Skin epidermis (tissue), 12 donors: ENCODE data around the gene GLIS2.

Experiments
- H3K27ac ChIP-seq, 21 experiments: fragments of 200-600 bp; sonication (generic) in 11 of 21; one replicate each; pipeline ENCODE4 v1.5.0; 2020; ENCODE audit warnings: mild to moderate bottlenecking in 3 of 21, inconsistent platforms in 2 of 21, moderate library complexity in 2 of 21
- H3K4me3 ChIP-seq, 7 experiments: fragments of 200-600 bp; sonication (generic) in 2 of 7; one replicate each; pipeline ENCODE4 v1.5.0; 2020; ENCODE audit warnings: inconsistent platforms in 2 of 7, mild to moderate bottlenecking in 2 of 7, moderate library complexity in 1 of 7

Gene GLIS2

GRCh38 chr16:4293822-4294457 is 21.9 kb upstream of the GLIS2 start:
- Histone ChIP-seq H3K4me3 (no peak overlapping the region), H3K27ac (peak overlapping the region in 6 of 21 experiments; percentile 0 to 55 (median 31))

- no peak overlapping the region for H3K27ac ChIP-seq
- H3K4me3 ChIP-seq: no peak overlapping the region
Observed at GRCh38 chr16:4295581-4295980, 20.3 kb upstream of the GLIS2 start.

DNA sequence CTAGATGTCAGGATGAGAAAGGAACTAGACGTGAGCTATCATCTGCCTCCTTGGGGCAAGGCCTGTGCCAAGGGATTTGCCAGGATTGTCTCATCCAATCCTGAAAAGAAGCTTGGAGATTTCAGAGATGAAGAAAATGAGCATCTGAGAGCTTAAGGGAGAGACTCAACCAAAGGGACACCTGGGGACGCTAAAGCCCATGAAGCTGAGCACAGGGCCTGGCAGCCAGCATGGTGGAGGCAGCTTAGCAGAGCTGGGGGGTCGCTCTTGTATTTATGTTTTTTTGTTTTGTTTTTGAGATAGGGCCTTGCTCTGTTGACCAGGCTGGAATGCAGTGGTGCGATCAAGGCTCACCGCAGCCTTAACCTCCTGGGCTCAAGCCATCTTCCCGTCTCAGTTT is 18.4 kb upstream of the GLIS2 start:
- no peak overlapping the region for H3K4me3 ChIP-seq
- no peak overlapping the region for H3K27ac ChIP-seq

DNA sequence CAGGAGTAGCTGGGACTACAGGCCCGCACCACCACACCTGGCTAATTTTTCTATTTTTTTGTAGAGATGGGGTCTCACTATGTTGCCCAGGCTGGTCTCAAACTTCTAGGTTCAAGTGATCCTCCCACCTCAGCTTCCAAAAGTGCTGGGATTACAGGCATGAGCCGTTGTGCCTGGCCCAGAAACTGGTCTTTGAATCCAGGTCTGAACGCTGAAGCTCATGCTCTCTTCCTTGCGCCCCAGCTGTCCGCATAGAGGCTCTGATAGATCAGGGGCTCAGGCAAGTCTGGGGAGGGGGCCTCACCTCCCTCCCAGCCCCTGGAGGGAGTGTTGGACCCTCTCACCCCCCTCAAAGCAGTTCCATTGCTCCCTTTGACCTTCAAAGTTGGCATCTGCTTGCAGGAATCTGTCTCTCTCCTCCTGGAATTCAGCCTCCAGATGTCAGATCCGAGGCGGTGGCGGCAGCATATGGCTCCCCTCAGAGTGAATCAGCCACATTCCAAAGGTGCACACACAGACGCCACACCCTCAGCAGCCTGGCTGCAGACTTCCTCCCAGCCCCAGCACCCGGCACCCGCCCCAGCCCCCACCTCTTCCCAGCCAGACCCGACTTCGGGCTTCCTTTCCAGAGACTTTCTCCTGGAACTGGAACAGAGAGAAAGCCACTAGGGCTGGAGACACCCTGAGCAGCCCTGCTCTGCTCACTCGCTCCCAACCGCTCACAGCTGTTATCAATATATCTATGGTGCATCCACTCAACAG is 16.9 kb upstream of the GLIS2 start:
- H3K4me3 ChIP-seq: no peak overlapping the region
- H3K27ac ChIP-seq: peak overlapping the region in 20 of 21 experiments; percentile 51 to 84 (median 72)

GRCh38 chr16:4301177-4301576 is 14.7 kb upstream of the GLIS2 start:
- H3K27ac ChIP-seq: no peak overlapping the region
- H3K4me3 ChIP-seq: no peak overlapping the region

GRCh38 chr16:4301968-4302367 is 13.9 kb upstream of the GLIS2 start:
- H3K4me3 ChIP-seq: no peak overlapping the region
- H3K27ac ChIP-seq: no peak overlapping the region

DNA sequence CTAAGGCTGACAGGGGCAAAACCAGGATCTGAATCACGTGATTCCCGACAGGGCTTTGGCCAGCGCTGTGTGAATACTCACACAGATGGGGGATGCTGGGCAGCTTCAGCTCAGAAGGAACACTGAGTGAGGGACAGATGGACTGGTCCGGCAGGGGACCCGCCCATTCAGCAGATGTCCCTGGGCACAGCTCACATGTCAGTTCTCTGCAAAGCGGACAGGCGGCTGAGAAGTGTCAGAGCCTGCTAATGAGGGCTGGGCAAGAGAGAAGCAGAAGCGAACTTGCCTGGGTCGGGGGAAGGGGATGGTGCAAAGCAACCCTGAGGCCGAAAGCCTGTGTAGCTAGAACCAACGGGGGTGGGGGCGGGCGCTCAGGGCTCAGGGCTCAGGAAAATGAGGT is 11.9 kb upstream of the GLIS2 start:
- H3K4me3 ChIP-seq: no peak overlapping the region

DNA sequence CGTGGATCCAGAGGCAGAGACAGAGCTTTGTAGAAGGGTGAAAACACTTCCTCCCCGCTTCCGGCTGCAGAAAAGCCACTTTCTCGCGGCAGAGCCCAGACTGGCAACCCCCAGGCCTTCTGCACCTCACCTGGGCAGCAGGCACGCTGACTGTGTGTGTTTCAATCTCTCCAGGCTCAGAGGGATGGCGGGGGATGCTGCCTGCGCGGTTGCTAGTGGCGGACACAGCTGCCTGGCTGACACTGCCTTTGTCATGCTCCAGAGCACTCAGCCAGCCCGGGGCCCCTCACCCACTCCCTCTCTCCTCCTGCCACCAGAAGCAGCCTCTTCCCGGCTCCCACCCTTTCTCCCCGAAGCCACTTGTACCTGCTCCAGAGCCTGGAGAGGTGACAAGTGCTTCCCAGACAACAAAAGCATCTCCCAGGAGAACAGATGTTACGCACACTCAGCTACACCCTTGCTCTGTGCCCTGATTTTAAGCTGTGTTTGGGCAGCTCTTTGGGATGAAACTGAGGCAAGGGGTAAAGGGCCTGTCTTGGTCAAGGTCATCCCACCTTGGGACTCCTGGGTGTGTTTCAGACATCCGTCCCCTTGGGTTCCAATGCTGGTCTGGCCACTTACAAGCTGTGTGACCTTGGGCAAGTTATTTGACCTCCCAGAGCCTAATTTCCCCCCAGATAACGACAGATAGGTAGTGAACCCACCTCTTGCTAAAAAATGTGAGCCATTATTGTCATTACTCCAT is 9.2 kb upstream of the GLIS2 start:
- Histone ChIP-seq H3K27ac (peak overlapping the region in 20 of 21 experiments; percentile 10 to 87 (median 69)), H3K4me3 (peak overlapping the region; percentile 32 to 49 (median 41))

More for the DNA sequence above, 11.9 kb upstream of the GLIS2 start:
- H3K27ac ChIP-seq: no peak overlapping the region

- H3K4me3 ChIP-seq: peak overlapping the region; percentile 32 to 49 (median 41)
- H3K27ac ChIP-seq: peak overlapping the region; percentile 10 to 87 (median 68)
Observed at GRCh38 chr16:4307215-4308037, 8.4 kb upstream of the GLIS2 start.

DNA sequence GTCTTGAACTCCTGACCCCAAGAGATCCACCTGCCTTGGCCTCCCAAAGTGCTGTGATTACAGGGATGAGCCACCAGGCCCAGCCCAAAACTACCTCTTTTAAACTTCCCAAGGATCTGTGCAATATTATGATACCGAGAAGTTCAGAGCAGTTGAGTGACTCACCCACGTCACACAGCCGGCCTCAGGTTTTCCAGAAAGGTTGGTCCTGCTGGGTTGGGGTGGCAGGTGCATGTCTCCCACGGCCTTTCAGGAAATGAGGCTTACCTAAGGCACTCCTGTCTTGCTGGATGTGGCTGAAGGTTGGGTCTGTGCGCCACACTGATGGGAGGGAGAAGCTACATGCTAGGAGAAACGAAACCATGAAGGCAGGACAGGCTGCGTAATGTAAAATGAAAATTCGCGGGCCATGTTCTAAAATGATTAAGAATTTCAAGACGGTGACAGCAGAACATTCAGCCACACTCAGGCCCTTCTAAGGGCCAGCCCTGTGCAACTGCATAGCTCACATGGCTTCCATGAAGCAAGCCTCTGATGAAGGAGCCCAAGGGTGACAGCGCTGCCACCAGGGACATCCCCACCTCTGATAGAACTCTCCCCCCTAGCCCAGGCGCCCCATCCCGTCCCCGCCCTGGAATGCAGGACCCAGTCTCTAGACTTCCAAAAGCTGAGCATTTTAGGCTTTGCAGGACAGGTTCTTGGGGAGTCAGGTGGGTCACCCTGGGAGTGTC is 6.6 kb upstream of the GLIS2 start:
- peak overlapping the region in 8 of 21 experiments; percentile 8 to 58 (median 40) for H3K27ac ChIP-seq
- H3K4me3 ChIP-seq: no peak overlapping the region

DNA sequence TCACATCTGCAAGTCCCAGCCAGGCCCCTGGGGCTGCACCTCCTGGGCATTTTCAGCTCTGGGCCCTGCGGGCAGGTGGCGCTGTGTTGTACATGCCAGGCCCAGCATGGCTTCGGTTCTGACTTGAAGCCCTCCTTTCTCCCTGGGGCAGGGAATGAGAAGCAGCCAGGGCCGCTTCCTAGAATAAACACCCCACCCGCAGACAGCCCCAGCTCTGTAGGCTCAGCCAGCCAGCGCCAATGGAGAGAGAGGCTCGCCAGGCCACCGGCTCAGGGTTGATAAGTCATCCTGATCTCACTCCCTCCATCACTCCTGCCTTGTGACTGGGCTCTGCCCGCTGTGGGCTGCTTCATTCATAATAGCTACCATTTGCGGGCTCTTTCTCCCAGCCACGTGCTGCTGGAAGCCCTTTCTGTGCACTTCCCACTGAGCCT is 6.0 kb upstream of the GLIS2 start:
- Histone ChIP-seq H3K27ac (peak overlapping the region in 8 of 21 experiments; percentile 8 to 58 (median 34)), H3K4me3 (no peak overlapping the region)

- Histone ChIP-seq H3K4me3 (no peak overlapping the region), H3K27ac (peak overlapping the region in 1 of 21 experiments; percentile 87)
Observed at GRCh38 chr16:4313563-4314531, 2.0 kb upstream of the GLIS2 start.

GRCh38 chr16:4314532-4315185 is 1.2 kb upstream of the GLIS2 start:
- Histone ChIP-seq H3K27ac (peak overlapping the region in 19 of 21 experiments; percentile 43 to 87 (median 75)), H3K4me3 (peak overlapping the region; percentile 41 to 63 (median 60))

GRCh38 chr16:4316108-4316863 is 419 bp downstream of the GLIS2 start:
- peak overlapping the region in 20 of 21 experiments; percentile 2 to 87 (median 62) for H3K27ac ChIP-seq
- peak overlapping the region; percentile 41 to 63 (median 60) for H3K4me3 ChIP-seq

DNA sequence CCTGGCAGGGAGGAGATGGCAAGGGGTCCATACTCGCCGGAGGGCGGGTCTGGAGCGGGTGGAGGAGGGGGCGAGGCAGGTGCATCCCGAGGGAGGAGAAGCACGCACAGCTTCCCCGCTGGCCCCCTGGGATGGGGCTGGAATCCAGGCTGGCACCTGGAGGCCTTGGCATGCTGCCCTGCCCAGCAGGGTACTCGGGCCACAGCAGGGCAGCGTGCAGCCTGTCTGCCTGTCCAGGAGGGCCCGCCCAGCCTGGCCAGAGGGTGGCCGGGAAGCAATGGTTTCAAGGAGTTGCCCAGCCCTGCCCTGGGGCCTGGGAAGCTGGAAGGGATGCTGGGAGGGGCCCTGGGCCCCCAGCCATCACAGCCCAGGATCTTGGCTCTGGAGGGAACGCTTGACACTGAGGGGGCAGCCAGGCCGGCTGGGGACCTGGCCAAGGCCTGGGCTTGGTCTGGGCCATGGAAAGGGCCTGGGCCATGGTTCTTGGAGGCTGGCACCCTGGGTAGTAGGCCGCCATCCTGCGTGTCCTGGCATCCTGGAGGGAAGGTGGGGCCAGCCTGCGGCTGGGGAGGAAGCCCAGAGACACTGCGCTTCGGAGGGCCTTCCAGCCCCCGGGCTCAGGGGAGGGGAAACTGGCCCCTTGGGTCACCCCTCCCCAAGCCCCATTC is 1.1 kb downstream of the GLIS2 start:
- peak overlapping the region in 19 of 21 experiments; percentile 2 to 87 (median 71) for H3K27ac ChIP-seq
- H3K4me3 ChIP-seq: peak overlapping the region; percentile 24 to 63 (median 60)
